SK-N-SH (cell line): ENCODE results near the gene ROMO1. TPM values are rescaled to one million over a fixed set of nuclear protein-coding genes. Genes with fewer than 3 reads are reported as not detected.

Experiments used
- CTCF ChIA-PET: fragments of 300-600, 350-600 bp; formaldehyde crosslinking; extraction: SDS; loops from one replicate; lab custom pipeline; 2021; lab: Yijun Ruan, JAX
- POLR2A ChIA-PET: fragments of 350-600 bp; sonication (Branson Sonifier 250); formaldehyde crosslinking; extraction: SDS; loops from one replicate; lab custom pipeline; 2020; ENCODE audit warnings: antibody characterized with exemption, inconsistent platforms; lab: Yijun Ruan, JAX
- DNase-seq: peaks from one replicate; pipeline ENCODE4 v3.0.0; 2012
- H2AFZ ChIP-seq: fragments of 200-600 bp; sonication (generic); 2 replicates; pipeline ENCODE4 v1.8.1; 2016; ENCODE audit warnings: antibody characterized with exemption, mild to moderate bottlenecking, low read depth
- H3F3A ChIP-seq: fragments of 200-600 bp; sonication (generic); replicated peaks from 2 replicates; pipeline ENCODE3; 2016; ENCODE audit warnings: antibody characterized with exemption, mild to moderate bottlenecking; ENCODE audit not compliant: insufficient read depth
- H3K27ac ChIP-seq, 2 experiments: fragments of 200-500 bp in 1 of 2; fragments of 200-600 bp in 1 of 2; sonication (Bioruptor generic) in 1 of 2; sonication (generic), shearing (Covaris generic) in 1 of 2; 2 replicates each; pipeline versions ENCODE4 v1.5.1 to v1.6.1; 2014 to 2016; ENCODE audit warnings: low read depth in 2 of 2, inconsistent platforms in 1 of 2, low read length in 1 of 2, mild to moderate bottlenecking in 1 of 2, mixed read lengths in 1 of 2
- H3K27me3 ChIP-seq: fragments of 200-600 bp; sonication (generic), shearing (Covaris generic); 2 replicates; pipeline ENCODE4 v1.6.1; 2016; ENCODE audit warnings: mixed run types; ENCODE audit not compliant: insufficient read depth
- H3K36me3 ChIP-seq, 2 experiments: fragments of 200-500 bp in 1 of 2; fragments of 200-600 bp in 1 of 2; sonication (Bioruptor generic) in 1 of 2; sonication (generic) in 1 of 2; replicated peaks in 1 of 2; 2 replicates each; pipeline versions ENCODE3 to v1.5.1; 2014 to 2016; ENCODE audit warnings: low read length in 1 of 2, mild to moderate bottlenecking in 1 of 2; ENCODE audit not compliant: insufficient read depth in 2 of 2, control insufficient read depth in 1 of 2
- H3K4me1 ChIP-seq, 2 experiments: fragments of 200-500 bp in 1 of 2; fragments of 200-600 bp in 1 of 2; sonication (Bioruptor generic) in 1 of 2; sonication (generic), shearing (Covaris generic) in 1 of 2; 2 replicates each; pipeline versions ENCODE4 v1.5.1 to v1.6.1; 2014 to 2016; ENCODE audit warnings: low read depth in 1 of 2, low read length in 1 of 2, mixed run types in 1 of 2; ENCODE audit not compliant: insufficient read depth in 2 of 2, control insufficient read depth in 1 of 2
- H3K4me2 ChIP-seq: fragments of 200-600 bp; sonication (generic), shearing (Covaris generic); 2 replicates; pipeline ENCODE4 v1.6.1; 2017; ENCODE audit warnings: mixed run types
- H3K4me3 ChIP-seq, 2 experiments: fragments of 200-500 bp in 1 of 2; fragments of 200-600 bp in 1 of 2; sonication (Bioruptor generic) in 1 of 2; sonication (generic), shearing (Covaris generic) in 1 of 2; 2 replicates each; pipeline versions ENCODE4 v1.5.1 to v1.8.1; 2014 to 2016; ENCODE audit warnings: low read depth in 2 of 2, inconsistent platforms in 1 of 2, low read length in 1 of 2, mild to moderate bottlenecking in 1 of 2, mixed read lengths in 1 of 2, moderate library complexity in 1 of 2
- H3K79me2 ChIP-seq: fragments of 200-600 bp; sonication (generic); 2 replicates; pipeline ENCODE4 v1.8.1; 2017; ENCODE audit warnings: mild to moderate bottlenecking; ENCODE audit not compliant: insufficient read depth
- H3K9ac ChIP-seq: fragments of 200-600 bp; sonication (generic); 2 replicates; pipeline ENCODE4 v1.6.1; 2017; ENCODE audit warnings: mixed run types
- H3K9me2 ChIP-seq: fragments of 200-600 bp; sonication (generic); 2 replicates; pipeline ENCODE4 v1.6.1; 2017; ENCODE audit warnings: mixed run types
- H3K9me3 ChIP-seq: fragments of 200-600 bp; sonication (generic); 2 replicates; pipeline ENCODE4 v1.6.1; 2017; ENCODE audit warnings: mixed run types, mild to moderate bottlenecking, moderate library complexity
- H4K20me1 ChIP-seq: fragments of 200-600 bp; sonication (generic); 2 replicates; pipeline ENCODE4 v1.6.1; 2017; ENCODE audit warnings: mild to moderate bottlenecking, mixed run types; ENCODE audit not compliant: insufficient read depth
- CTCF ChIP-seq: fragments of 200-600 bp; sonication (generic); IDR thresholded peaks from 2 replicates; pipeline ENCODE4 v1.6.1; 2017; ENCODE audit warnings: antibody characterized with exemption, mild to moderate bottlenecking, moderate library complexity
- EZH2phosphoT487 ChIP-seq: fragments of 200-600 bp; sonication (generic); IDR thresholded peaks from 2 replicates; pipeline ENCODE4 v1.6.1; 2017; ENCODE audit warnings: low read depth, mixed run types, mild to moderate bottlenecking, antibody characterized with exemption, moderate library complexity, borderline replicate concordance
- JUND ChIP-seq: IDR thresholded peaks from 2 replicates; pipeline ENCODE4 v1.4.0; 2012
- TAF1 ChIP-seq: IDR thresholded peaks from 2 replicates; pipeline ENCODE4 v1.6.1; 2012; ENCODE audit warnings: low read depth, mild to moderate bottlenecking, low read length, moderate library complexity, borderline replicate concordance
- USF2 ChIP-seq: fragments of 150-350 bp; IDR thresholded peaks from 2 replicates; pipeline ENCODE4 v1.6.1; 2017; ENCODE audit warnings: antibody characterized with exemption, low read length, low read depth, borderline replicate concordance
- WGBS: methylation state at CpG from one replicate; pipeline ENCODE4 v1.1.6; 2017; ENCODE audit warnings: low lambda C conversion rate; 5-methylcytosine and 5-hydroxymethylcytosine counted together
- polyA plus RNA-seq, 3 experiments: library from polyadenylated mRNA; depleted of rRNA; stranded (reverse); fragments of >200 nt; gene quantifications; 2 replicates each; pipeline ENCODE4 v1.2.3, GENCODE V29; 2012

The ROMO1 gene
- polyA plus RNA-seq, 1 of the 3 experiments (the other 2 are of a cell fraction): 1,273 TPM

GRCh38 chr20:35737865-35738333 is 38.7 kb downstream of the ROMO1 start:
- no peak overlapping the region for H3K9ac ChIP-seq
- H3K4me3 ChIP-seq: no peak overlapping the region
- peaks cover 63 to 78% of the 10 kb centered on the region in 2 experiments for H3K36me3 ChIP-seq
- peaks cover 96% of the 10 kb centered on the region for H3K79me2 ChIP-seq
- POLR2A ChIA-PET: interaction anchor here (0.7 kb wide), 1 partner anchor 179 kb away, joined by 5 read pairs; no protein-coding TSS in a partner anchor
- WGBS: 96% methylated on average over 15 of the region's 15 CpGs
- H3K27me3 ChIP-seq: no peaks in the 10 kb centered on the region
- peaks cover 24% of the 10 kb centered on the region for H3F3A ChIP-seq
- H4K20me1 ChIP-seq: peaks cover 84% of the 10 kb centered on the region
- H3K4me1 ChIP-seq: peaks cover 12 to 22% of the 10 kb centered on the region in 2 experiments; a peak in 3 of 4 replicates
- CTCF ChIA-PET: interaction anchor here (1.0 kb wide), 1 partner anchor 147 kb away, joined by 3 read pairs; no protein-coding TSS in a partner anchor
- no peak overlapping the region for H3K27ac ChIP-seq
- H3K4me2 ChIP-seq: no peak overlapping the region; the same call in 1 of the 2 replicates
- H2AFZ ChIP-seq: no peak overlapping the region
- H3K9me3 ChIP-seq: no peaks in the 10 kb centered on the region
- TF ChIP-seq JUND (no peak), TAF1 (no peak), CTCF (no peak), EZH2phosphoT487 (no peak)
- H3K9me2 ChIP-seq: no peaks in the 10 kb centered on the region
- DNase-seq: no peak

- no peak overlapping the region for H2AFZ ChIP-seq
- DNase-seq: no peak
- H3K27me3 ChIP-seq: no peaks in the 10 kb centered on the region
- peaks cover 77% of the 10 kb centered on the region for H4K20me1 ChIP-seq
- no peak overlapping the region for H3K27ac ChIP-seq
- 79% methylated on average over 4 of the region's 4 CpGs for WGBS
- no peak overlapping the region for H3K9ac ChIP-seq
- no peaks in the 10 kb centered on the region for H3K9me3 ChIP-seq
- peak overlapping the region; percentile 85; the same call in 1 of the 2 replicates for H3K4me2 ChIP-seq
- H3F3A ChIP-seq: peaks cover 23% of the 10 kb centered on the region
- peaks cover 96% of the 10 kb centered on the region for H3K79me2 ChIP-seq
- TF ChIP-seq USF2: no peak
- TF ChIP-seq, all 33 proteins: peak for 0
- Histone ChIP-seq H3K4me3 (no peak overlapping the region), H3K36me3 (peaks cover 59 to 71% of the 10 kb centered on the region in 2 experiments), H3K9me2 (no peaks in the 10 kb centered on the region), H3K4me1 (peaks cover 12 to 23% of the 10 kb centered on the region in 2 experiments; a peak in 3 of 4 replicates)
- ChIA-PET POLR2A (no interaction called here), CTCF (interaction anchor here (0.8 to 1.9 kb wide), 4 partner anchors 8 to 146 kb away, joined by 3 to 6 read pairs (median 4); no protein-coding TSS in a partner anchor)
Observed at GRCh38 chr20:35738410-35739179, 39.4 kb downstream of the ROMO1 start.
